HepG2 (cell line): ENCODE results near the gene NARF. TPM values are rescaled to one million over a fixed set of nuclear protein-coding genes. Genes with fewer than 3 reads are reported as not detected.

Experiments used
- IRX3 ChIP-seq: sonication (generic); formaldehyde crosslinking; IDR thresholded peaks from 2 replicates; pipeline ENCODE4 v1.8.1; 2023; ENCODE audit warnings: mild to moderate bottlenecking, low read depth, missing genetic modification reagents, borderline replicate concordance
- MEIS2 ChIP-seq: sonication (generic); formaldehyde crosslinking; IDR thresholded peaks from 2 replicates; pipeline ENCODE4 v1.9.0; 2021; ENCODE audit warnings: mild to moderate bottlenecking, missing genetic modification reagents
- MZF1 ChIP-seq: sonication (generic); formaldehyde crosslinking; IDR thresholded peaks from 2 replicates; pipeline ENCODE4 v1.8.1; 2023; ENCODE audit warnings: mild to moderate bottlenecking, missing genetic modification reagents, borderline replicate concordance
- RNF2 ChIP-seq: fragments of 450-650 bp; conservative IDR thresholded peaks from 2 replicates; pipeline ENCODE4 v1.6.1; 2016; ENCODE audit warnings: low read depth
- SATB2 ChIP-seq: sonication (generic); formaldehyde crosslinking; IDR thresholded peaks from 2 replicates; pipeline ENCODE4 v1.5.0; 2020; ENCODE audit warnings: missing genetic modification reagents
- SOX13 ChIP-seq, 3 experiments: fragments of 450-650 bp in 1 of 3; sonication (generic) in 1 of 3; formaldehyde crosslinking in 1 of 3; IDR thresholded peaks in 2 of 3; conservative IDR thresholded peaks in 1 of 3; 2 replicates each; pipeline versions ENCODE4 v1.5.0 to v1.6.1; 2016 to 2020; ENCODE audit warnings: antibody characterized with exemption in 1 of 3, mild to moderate bottlenecking in 1 of 3, missing compliant biosample characterization in 1 of 3, missing genetic modification reagents in 1 of 3, moderate library complexity in 1 of 3
- ZNF121 ChIP-seq: sonication (generic); formaldehyde crosslinking; IDR thresholded peaks from 2 replicates; pipeline ENCODE4 v1.5.0; 2020; ENCODE audit warnings: mild to moderate bottlenecking, missing genetic modification reagents
- ZNF558 ChIP-seq: sonication (generic); formaldehyde crosslinking; IDR thresholded peaks from 2 replicates; pipeline ENCODE4 v1.9.0; 2022; ENCODE audit warnings: mild to moderate bottlenecking, missing genetic modification reagents, borderline replicate concordance
- ZNF703 ChIP-seq: sonication (generic); formaldehyde crosslinking; IDR thresholded peaks from 2 replicates; pipeline ENCODE4 v1.5.1; 2020; ENCODE audit warnings: missing genetic modification reagents, mild to moderate bottlenecking, moderate library complexity, borderline replicate concordance
- ZNF724P ChIP-seq: sonication (generic); formaldehyde crosslinking; IDR thresholded peaks from 2 replicates; pipeline ENCODE4 v1.8.0; 2022; ENCODE audit warnings: missing genetic modification reagents, borderline replicate concordance
- ZNF773 ChIP-seq: sonication (generic); formaldehyde crosslinking; IDR thresholded peaks from 2 replicates; pipeline ENCODE4 v1.4.0; 2020; ENCODE audit warnings: missing genetic modification reagents, borderline replicate concordance
- polyA plus RNA-seq, 8 experiments: library from polyadenylated mRNA; depleted of rRNA in 3 of 8; stranded (reverse) in 7 of 8; unstranded in 1 of 8; fragments of >200 nt; fragmentation: Illumina TruSeq in 4 of 8; extraction: Trizol in 4 of 8; gene quantifications; 2 replicates each; pipeline versions ENCODE4 v1.2.1 to v1.2.3, GENCODE V29; 2011 to 2016; ENCODE audit warnings: low read depth in 4 of 8, missing spikeins in 1 of 8, mixed read lengths in 1 of 8; ENCODE audit not compliant: insufficient read depth in 1 of 8
- total RNA-seq, 5 experiments: library from RNA; depleted of rRNA; stranded (reverse); fragments of >200 nt; fragmentation: Illumina TruSeq; extraction: Trizol; gene quantifications; 2 replicates each; pipeline ENCODE4 v1.2.3, GENCODE V29; 2016; ENCODE audit warnings: low read depth in 1 of 5
- TF ChIP-seq, protein P1 (sequence below): sonication (generic); formaldehyde crosslinking; IDR thresholded peaks from 2 replicates; pipeline ENCODE4 v1.5.0; 2020; ENCODE audit warnings: mild to moderate bottlenecking, missing genetic modification reagents, borderline replicate concordance
- TF ChIP-seq, protein P2 (sequence below): IDR thresholded peaks from 2 replicates; pipeline ENCODE4 v1.6.1; 2016
- TF ChIP-seq, protein P3 (sequence below): sonication (generic); formaldehyde crosslinking; IDR thresholded peaks from 2 replicates; pipeline ENCODE4 v1.4.0; 2020; ENCODE audit warnings: mild to moderate bottlenecking, missing genetic modification reagents
- TF ChIP-seq, protein P4 (sequence below): sonication (generic); formaldehyde crosslinking; IDR thresholded peaks from 2 replicates; pipeline ENCODE4 v1.8.1; 2023; ENCODE audit warnings: mild to moderate bottlenecking, missing genetic modification reagents, borderline replicate concordance

The NARF gene
- total and polyA plus RNA-seq, 2 of the 13 experiments (the other 11 are each of a cell fraction or from before 2014, with no cell fraction given) = 61.1 to 144 TPM

DNA sequence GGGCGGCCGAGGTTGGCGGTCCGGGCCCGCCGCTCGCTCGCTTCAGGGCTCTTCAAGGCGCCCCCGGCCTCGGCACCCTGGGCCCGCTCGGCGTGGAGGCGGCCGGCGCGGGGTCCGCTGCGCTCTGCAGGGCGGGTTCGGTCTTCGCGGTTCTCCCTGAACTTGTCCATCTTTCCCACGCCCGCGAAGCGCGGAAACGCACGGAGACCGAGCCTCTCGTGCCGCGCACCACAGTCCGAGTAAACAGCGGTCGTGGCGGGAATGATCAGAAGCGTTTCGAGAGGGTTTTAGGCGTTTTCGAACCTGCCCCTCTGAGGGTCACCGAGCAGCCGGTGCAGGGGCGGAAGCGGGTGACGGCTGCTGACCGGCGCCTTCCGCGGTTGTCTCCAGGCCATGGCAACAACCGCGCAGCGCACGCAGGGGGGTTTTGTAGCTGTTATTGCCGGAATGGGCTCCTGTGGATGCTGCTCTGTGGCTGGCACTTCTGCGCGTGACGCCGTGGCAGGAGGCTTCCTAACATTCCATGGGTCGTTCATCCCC, 414 bp downstream of the NARF start (continued):
- TF ChIP-seq, protein P1, sequence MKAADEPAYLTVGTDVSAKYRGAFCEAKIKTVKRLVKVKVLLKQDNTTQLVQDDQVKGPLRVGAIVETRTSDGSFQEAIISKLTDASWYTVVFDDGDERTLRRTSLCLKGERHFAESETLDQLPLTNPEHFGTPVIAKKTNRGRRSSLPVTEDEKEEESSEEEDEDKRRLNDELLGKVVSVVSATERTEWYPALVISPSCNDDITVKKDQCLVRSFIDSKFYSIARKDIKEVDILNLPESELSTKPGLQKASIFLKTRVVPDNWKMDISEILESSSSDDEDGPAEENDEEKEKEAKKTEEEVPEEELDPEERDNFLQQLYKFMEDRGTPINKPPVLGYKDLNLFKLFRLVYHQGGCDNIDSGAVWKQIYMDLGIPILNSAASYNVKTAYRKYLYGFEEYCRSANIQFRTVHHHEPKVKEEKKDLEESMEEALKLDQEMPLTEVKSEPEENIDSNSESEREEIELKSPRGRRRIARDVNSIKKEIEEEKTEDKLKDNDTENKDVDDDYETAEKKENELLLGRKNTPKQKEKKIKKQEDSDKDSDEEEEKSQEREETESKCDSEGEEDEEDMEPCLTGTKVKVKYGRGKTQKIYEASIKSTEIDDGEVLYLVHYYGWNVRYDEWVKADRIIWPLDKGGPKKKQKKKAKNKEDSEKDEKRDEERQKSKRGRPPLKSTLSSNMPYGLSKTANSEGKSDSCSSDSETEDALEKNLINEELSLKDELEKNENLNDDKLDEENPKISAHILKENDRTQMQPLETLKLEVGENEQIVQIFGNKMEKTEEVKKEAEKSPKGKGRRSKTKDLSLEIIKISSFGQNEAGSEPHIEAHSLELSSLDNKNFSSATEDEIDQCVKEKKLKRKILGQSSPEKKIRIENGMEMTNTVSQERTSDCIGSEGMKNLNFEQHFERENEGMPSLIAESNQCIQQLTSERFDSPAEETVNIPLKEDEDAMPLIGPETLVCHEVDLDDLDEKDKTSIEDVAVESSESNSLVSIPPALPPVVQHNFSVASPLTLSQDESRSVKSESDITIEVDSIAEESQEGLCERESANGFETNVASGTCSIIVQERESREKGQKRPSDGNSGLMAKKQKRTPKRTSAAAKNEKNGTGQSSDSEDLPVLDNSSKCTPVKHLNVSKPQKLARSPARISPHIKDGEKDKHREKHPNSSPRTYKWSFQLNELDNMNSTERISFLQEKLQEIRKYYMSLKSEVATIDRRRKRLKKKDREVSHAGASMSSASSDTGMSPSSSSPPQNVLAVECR (CRISPR knock-in tag) = peak; percentile 6
- no peak for TF ChIP-seq MZF1 (CRISPR knock-in tag)
- no peak for TF ChIP-seq SOX13 (IDR thresholded peaks at IDR 0.05)
- TF ChIP-seq SOX13 (CRISPR knock-in tag; conservative IDR thresholded peaks at IDR 0.05 in 1 of 2, IDR thresholded peaks at IDR 0.05 in 1 of 2) = no peak
- TF ChIP-seq, protein P2, sequence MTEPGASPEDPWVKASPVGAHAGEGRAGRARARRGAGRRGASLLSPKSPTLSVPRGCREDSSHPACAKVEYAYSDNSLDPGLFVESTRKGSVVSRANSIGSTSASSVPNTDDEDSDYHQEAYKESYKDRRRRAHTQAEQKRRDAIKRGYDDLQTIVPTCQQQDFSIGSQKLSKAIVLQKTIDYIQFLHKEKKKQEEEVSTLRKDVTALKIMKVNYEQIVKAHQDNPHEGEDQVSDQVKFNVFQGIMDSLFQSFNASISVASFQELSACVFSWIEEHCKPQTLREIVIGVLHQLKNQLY = no peak
- 0 out of 2 replicates have a peak, but pooled peaks have one; percentile 16 for TF ChIP-seq ZNF703 (CRISPR knock-in tag)
- TF ChIP-seq SATB2 = 0 out of 2 replicates have a peak, but pooled peaks have one; percentile 74
- TF ChIP-seq ZNF773 (CRISPR knock-in tag) = no peak
- TF ChIP-seq, protein P3, sequence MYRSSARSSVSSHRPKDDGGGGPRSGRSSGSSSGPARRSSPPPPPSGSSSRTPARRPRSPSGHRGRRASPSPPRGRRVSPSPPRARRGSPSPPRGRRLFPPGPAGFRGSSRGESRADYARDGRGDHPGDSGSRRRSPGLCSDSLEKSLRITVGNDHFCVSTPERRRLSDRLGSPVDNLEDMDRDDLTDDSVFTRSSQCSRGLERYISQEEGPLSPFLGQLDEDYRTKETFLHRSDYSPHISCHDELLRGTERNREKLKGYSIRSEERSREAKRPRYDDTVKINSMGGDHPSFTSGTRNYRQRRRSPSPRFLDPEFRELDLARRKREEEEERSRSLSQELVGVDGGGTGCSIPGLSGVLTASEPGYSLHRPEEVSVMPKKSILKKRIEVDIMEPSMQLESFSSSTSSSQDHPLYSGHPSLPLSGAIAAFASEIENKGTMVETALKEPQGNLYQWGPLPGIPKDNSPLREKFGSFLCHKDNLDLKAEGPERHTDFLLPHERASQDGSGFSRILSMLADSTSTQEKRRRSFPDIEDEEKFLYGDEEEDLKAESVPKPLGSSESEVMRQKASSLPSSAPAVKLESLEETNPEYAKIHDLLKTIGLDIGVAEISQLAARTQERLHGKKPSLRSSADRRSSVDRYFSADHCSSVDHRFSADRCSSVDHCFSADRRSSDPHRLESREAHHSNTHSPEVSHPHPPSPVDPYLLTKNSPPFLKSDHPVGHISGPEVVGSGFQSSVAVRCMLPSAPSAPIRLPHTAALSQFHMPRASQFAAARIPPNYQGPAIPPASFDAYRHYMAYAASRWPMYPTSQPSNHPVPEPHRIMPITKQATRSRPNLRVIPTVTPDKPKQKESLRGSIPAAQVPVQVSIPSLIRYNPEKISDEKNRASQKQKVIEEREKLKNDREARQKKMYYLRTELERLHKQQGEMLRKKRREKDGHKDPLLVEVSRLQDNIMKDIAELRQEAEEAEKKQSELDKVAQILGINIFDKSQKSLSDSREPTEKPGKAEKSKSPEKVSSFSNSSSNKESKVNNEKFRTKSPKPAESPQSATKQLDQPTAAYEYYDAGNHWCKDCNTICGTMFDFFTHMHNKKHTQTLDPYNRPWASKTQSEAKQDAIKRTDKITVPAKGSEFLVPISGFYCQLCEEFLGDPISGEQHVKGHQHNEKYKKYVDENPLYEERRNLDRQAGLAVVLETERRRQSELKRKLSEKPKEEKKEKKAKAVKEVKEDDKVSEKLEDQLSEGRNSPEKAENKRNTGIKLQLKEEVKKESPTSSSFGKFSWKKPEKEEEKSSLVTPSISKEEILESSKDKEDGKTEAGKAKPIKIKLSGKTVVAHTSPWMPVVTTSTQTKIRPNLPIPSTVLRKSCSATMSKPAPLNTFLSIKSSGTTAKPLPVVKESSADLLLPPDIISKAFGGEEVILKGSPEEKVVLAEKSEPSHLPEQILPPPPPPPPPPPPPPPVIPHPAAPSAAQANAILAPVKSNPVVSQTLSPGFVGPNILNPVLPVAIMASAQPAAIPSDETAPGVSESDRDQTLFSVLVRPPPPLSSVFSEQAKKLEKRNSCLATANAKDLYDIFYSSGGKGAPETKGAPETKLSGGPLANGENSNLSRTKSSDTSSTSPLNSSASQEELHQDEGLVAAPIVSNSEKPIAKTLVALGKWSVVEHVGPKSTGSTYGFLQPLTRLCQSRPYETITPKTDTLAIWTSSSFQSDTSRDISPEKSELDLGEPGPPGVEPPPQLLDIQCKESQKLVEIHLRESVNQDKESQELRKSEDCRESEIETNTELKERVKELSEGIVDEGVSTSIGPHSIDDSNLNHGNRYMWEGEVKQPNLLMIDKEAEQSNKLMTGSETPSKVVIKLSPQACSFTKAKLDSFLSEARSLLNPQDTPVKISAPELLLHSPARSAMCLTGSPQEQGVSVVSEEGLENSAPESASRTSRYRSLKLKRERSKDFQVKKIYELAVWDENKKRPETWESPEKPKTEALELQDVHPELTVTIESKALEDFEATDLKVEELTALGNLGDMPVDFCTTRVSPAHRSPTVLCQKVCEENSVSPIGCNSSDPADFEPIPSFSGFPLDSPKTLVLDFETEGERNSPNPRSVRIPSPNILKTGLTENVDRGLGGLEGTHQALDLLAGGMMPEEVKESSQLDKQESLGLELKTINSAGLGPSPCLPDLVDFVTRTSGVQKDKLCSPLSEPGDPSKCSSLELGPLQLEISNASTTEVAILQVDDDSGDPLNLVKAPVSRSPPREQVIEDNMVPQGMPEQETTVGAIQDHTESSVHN = no peak
- 0 out of 2 replicates have a peak, but pooled peaks have one; percentile 28 for TF ChIP-seq RNF2
- TF ChIP-seq IRX3 (CRISPR knock-in tag) = no peak
- TF ChIP-seq, protein P4, sequence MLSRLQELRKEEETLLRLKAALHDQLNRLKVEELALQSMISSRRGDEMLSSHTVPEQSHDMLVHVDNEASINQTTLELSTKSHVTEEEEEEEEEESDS (CRISPR knock-in tag) = no peak
- no peak; the same call in 1 of the 2 replicates for TF ChIP-seq ZNF558 (CRISPR knock-in tag)
- TF ChIP-seq ZNF121 (CRISPR knock-in tag) = peak; percentile 5; the same call in 1 of the 2 replicates
- TF ChIP-seq MEIS2 (CRISPR knock-in tag) = no peak
- peak; percentile 78; the same call in 1 of the 2 replicates for TF ChIP-seq ZNF724P (CRISPR knock-in tag)
